Medulla oblongata (tissue), 1 donor: ENCODE results near the gene RIPOR3.
"Not testable (repeated sequence)": the region's sequence is repeated elsewhere in the genome, so short reads cannot be mapped to it uniquely, and the experiment has no call there.

Experiments
- DNase-seq: peaks from one replicate; pipeline ENCODE4 v3.0.0-alpha.2; 2015; ENCODE audit errors: extremely low spot score

The RIPOR3 gene

GRCh38 chr20:50679753-50680104, 11.6 kb downstream of the RIPOR3 start:
- no peak for DNase-seq

GRCh38 chr20:50678169-50678898, 13.0 kb downstream of the RIPOR3 start:
- no peak for DNase-seq

GRCh38 chr20:50676858-50677257, 14.5 kb downstream of the RIPOR3 start:
- DNase-seq = no peak

GRCh38 chr20:50676377-50676731, 15.0 kb downstream of the RIPOR3 start:
- DNase-seq = not testable (repeated sequence)

- no peak for DNase-seq
Observed at GRCh38 chr20:50675671-50676376, 15.5 kb downstream of the RIPOR3 start.

GRCh38 chr20:50674138-50674825, 17.1 kb downstream of the RIPOR3 start:
- no peak for DNase-seq

GRCh38 chr20:50673466-50674137, 17.7 kb downstream of the RIPOR3 start:
- no peak for DNase-seq

- no peak for DNase-seq
Observed at GRCh38 chr20:50673146-50673465, 18.2 kb downstream of the RIPOR3 start.

- DNase-seq = no peak
Observed at GRCh38 chr20:50672400-50673145, 18.8 kb downstream of the RIPOR3 start.

GRCh38 chr20:50671626-50672025, 19.7 kb downstream of the RIPOR3 start:
- DNase-seq = no peak

- DNase-seq = not testable (repeated sequence)
Observed at GRCh38 chr20:50671010-50671409, 20.3 kb downstream of the RIPOR3 start.

GRCh38 chr20:50670126-50670862, 21.0 kb downstream of the RIPOR3 start:
- no peak for DNase-seq

- no peak for DNase-seq
Observed at GRCh38 chr20:50668798-50669197, 22.5 kb downstream of the RIPOR3 start.

- no peak for DNase-seq
Observed at GRCh38 chr20:50668326-50668725, 23.0 kb downstream of the RIPOR3 start.

- no peak for DNase-seq
Observed at GRCh38 chr20:50666709-50667298, 24.5 kb downstream of the RIPOR3 start.

GRCh38 chr20:50664254-50664653, 27.1 kb downstream of the RIPOR3 start:
- DNase-seq = no peak

- DNase-seq = peak; percentile 39
Observed at GRCh38 chr20:50663095-50663821, 28.1 kb downstream of the RIPOR3 start.

GRCh38 chr20:50659975-50660670, 31.2 kb downstream of the RIPOR3 start:
- no peak for DNase-seq

- DNase-seq = no peak
Observed at GRCh38 chr20:50658804-50659380, 32.5 kb downstream of the RIPOR3 start.
